ENCODE results near the gene ISCU.

GRCh38 chr12:108538616-108539195 lies 23.7 kb upstream of the ISCU start:
- TF ChIP-seq POLR2A (IDR thresholded peaks at IDR 0.05; ENCODE audit: low read length) (no peak), GATA1 (IDR thresholded peaks at IDR 0.05; ENCODE audit: low read depth, low read length) (no peak)

All from erythroblast (primary cell).